Astrocyte (in vitro differentiated cells and primary cell): ENCODE measurements around the gene ATP5MK. TPM values are rescaled to one million over a fixed set of nuclear protein-coding genes. Genes with fewer than 3 reads are reported as not detected.
A peak's percentile ranks its signal among the peaks of the same experiment; 100 is the strongest.

Experiments used
- DNase-seq: peaks from one replicate; pipeline ENCODE4 v3.0.0-alpha.2; 2010; ENCODE audit warnings: low read depth
- FAIRE-seq: peaks from 2 replicates; lab custom pipeline; 2011; peaks lifted over from hg19 to GRCh38; lab: Jason Lieb, UNC
- H2AFZ ChIP-seq: 2 replicates; pipeline ENCODE4 v1.6.0; 2012; ENCODE audit warnings: low read depth, low read length, inconsistent platforms
- H3K27ac ChIP-seq: 2 replicates; pipeline ENCODE4 v1.5.1; 2011; ENCODE audit warnings: low read depth, low read length, inconsistent platforms
- H3K27me3 ChIP-seq: 2 replicates; pipeline ENCODE4 v1.6.0; 2011; ENCODE audit warnings: low read length, inconsistent platforms; ENCODE audit not compliant: insufficient read depth
- H3K36me3 ChIP-seq: 2 replicates; pipeline ENCODE4 v1.5.1; 2011; ENCODE audit warnings: low read length, inconsistent platforms; ENCODE audit not compliant: insufficient read depth
- H3K4me1 ChIP-seq: 2 replicates; pipeline ENCODE4 v1.5.1; 2011; ENCODE audit warnings: low read length, inconsistent platforms; ENCODE audit not compliant: insufficient read depth
- H3K4me2 ChIP-seq: 2 replicates; pipeline ENCODE4 v1.6.0; 2012; ENCODE audit warnings: low read length, inconsistent platforms
- H3K4me3 ChIP-seq: 2 replicates; pipeline ENCODE4 v1.5.1; 2011; ENCODE audit warnings: low read depth, mild to moderate bottlenecking, low read length, inconsistent platforms; ENCODE audit not compliant: insufficient read depth
- H3K79me2 ChIP-seq: 2 replicates; pipeline ENCODE4 v1.6.0; 2012; ENCODE audit warnings: mild to moderate bottlenecking, low read length, inconsistent platforms; ENCODE audit not compliant: insufficient read depth
- H3K9ac ChIP-seq: 2 replicates; pipeline ENCODE4 v1.6.0; 2012; ENCODE audit warnings: mild to moderate bottlenecking, low read length, inconsistent platforms
- H3K9me3 ChIP-seq: 2 replicates; pipeline ENCODE4 v1.5.1; 2012; ENCODE audit warnings: low read depth, mild to moderate bottlenecking, low read length, inconsistent platforms; ENCODE audit not compliant: insufficient read depth
- H4K20me1 ChIP-seq: 2 replicates; pipeline ENCODE4 v1.6.0; 2012; ENCODE audit warnings: low read length, inconsistent platforms; ENCODE audit not compliant: insufficient read depth
- H3K27ac Mint-ChIP-seq: one replicate; pipeline ENCODE4 v1.8.0; 2021; ENCODE audit warnings: mild to moderate bottlenecking, mixed read lengths; ENCODE audit not compliant: unreplicated experiment
- H3K27me3 Mint-ChIP-seq: one replicate; pipeline ENCODE4 v1.8.0; 2021; ENCODE audit warnings: low read depth, mixed read lengths; ENCODE audit not compliant: unreplicated experiment
- H3K36me3 Mint-ChIP-seq: one replicate; pipeline ENCODE4 v1.8.0; 2021; ENCODE audit warnings: low read depth, mixed read lengths; ENCODE audit not compliant: unreplicated experiment
- H3K4me1 Mint-ChIP-seq: one replicate; pipeline ENCODE4 v1.8.0; 2021; ENCODE audit warnings: low read depth, mixed read lengths; ENCODE audit not compliant: unreplicated experiment
- H3K4me3 Mint-ChIP-seq: one replicate; pipeline ENCODE4 v1.8.0; 2021; ENCODE audit warnings: mild to moderate bottlenecking, moderate library complexity, mixed read lengths; ENCODE audit not compliant: unreplicated experiment
- H3K9me3 Mint-ChIP-seq: one replicate; pipeline ENCODE4 v1.8.0; 2021; ENCODE audit warnings: mild to moderate bottlenecking, mixed read lengths; ENCODE audit not compliant: unreplicated experiment
- EZH2 ChIP-seq: IDR thresholded peaks from 2 replicates; pipeline ENCODE4 v1.6.1; 2012; ENCODE audit warnings: mild to moderate bottlenecking, low read length, inconsistent platforms; ENCODE audit not compliant: insufficient read depth
- total RNA-seq: library from RNA; stranded (reverse); gene quantifications from 2 replicates; pipeline ENCODE4 v1.2.1, GENCODE V29; 2021
- TF ChIP-seq, protein P1 (sequence below): IDR thresholded peaks from 2 replicates; pipeline ENCODE4 v1.5.1; 2011; ENCODE audit warnings: low read depth, mild to moderate bottlenecking, inconsistent platforms, low read length, moderate library complexity; ENCODE audit not compliant: insufficient read depth

The ATP5MK gene
- total RNA-seq, 1 donor from 2014 or later: 463 TPM

DNA sequence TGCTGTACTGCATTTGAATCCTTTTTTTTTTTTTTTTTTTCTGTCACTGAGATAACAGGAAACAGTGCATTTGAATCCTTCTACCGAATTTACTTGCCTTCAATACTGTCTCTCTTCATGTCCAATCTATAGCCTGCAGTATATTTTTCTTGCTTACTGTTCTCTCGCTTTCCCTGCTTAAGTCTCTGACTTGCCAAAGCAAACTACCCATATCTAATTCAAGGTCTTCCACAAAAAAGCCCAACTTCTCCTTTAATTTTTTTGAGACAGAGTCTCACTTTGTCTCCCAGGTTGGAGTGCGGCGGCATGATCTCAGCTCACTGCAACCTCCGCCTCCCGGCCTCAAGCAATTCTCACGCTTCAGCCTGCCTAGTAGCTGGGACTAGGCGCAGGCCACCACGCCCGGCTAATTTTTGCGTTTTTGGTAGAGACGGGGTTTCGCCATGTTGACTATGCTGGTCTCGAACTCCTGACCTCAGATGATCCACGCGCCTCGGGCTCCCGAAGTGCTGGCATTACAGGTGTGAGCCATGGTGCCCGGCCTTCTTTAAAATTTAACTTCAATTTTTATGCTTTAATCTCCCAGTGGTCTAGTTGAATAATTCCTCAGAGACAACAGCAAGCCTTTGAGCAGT, 1.0 kb upstream of the ATP5MK start:
- DNase-seq (no peak), FAIRE-seq (no peak)
- H3K4me1 Mint-ChIP-seq: peaks cover 29% of the 10 kb centered on the region
- peaks cover 26% of the 10 kb centered on the region for H3K4me1 ChIP-seq
- H3K36me3 ChIP-seq: peaks cover 35% of the 10 kb centered on the region
- peak overlapping the region; percentile 97 for H3K9ac ChIP-seq
- H3K79me2 ChIP-seq: peaks cover 85% of the 10 kb centered on the region
- H3K27ac Mint-ChIP-seq: peak overlapping the region; percentile 95
- no peaks in the 10 kb centered on the region for H3K9me3 ChIP-seq
- no peak overlapping the region for H2AFZ ChIP-seq
- H3K4me3 Mint-ChIP-seq: peak overlapping the region; percentile 99
- H3K27me3 Mint-ChIP-seq: no peaks in the 10 kb centered on the region
- H3K4me2 ChIP-seq: peak overlapping the region; percentile 96
- no peaks in the 10 kb centered on the region for H3K27me3 ChIP-seq
- H3K36me3 Mint-ChIP-seq: peaks cover 19% of the 10 kb centered on the region
- H3K4me3 ChIP-seq: peak overlapping the region; percentile 100
- H3K9me3 Mint-ChIP-seq: peaks cover 2% of the 10 kb centered on the region
- TF ChIP-seq, protein P1, sequence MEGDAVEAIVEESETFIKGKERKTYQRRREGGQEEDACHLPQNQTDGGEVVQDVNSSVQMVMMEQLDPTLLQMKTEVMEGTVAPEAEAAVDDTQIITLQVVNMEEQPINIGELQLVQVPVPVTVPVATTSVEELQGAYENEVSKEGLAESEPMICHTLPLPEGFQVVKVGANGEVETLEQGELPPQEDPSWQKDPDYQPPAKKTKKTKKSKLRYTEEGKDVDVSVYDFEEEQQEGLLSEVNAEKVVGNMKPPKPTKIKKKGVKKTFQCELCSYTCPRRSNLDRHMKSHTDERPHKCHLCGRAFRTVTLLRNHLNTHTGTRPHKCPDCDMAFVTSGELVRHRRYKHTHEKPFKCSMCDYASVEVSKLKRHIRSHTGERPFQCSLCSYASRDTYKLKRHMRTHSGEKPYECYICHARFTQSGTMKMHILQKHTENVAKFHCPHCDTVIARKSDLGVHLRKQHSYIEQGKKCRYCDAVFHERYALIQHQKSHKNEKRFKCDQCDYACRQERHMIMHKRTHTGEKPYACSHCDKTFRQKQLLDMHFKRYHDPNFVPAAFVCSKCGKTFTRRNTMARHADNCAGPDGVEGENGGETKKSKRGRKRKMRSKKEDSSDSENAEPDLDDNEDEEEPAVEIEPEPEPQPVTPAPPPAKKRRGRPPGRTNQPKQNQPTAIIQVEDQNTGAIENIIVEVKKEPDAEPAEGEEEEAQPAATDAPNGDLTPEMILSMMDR: no peak
- TF ChIP-seq EZH2: no peak
- H3K27ac ChIP-seq: peak overlapping the region; percentile 69
- H4K20me1 ChIP-seq: peaks cover 34% of the 10 kb centered on the region

- TF ChIP-seq, protein P1: no peak
- TF ChIP-seq EZH2: no peak
- Histone ChIP-seq H3K4me2 (peak overlapping the region; percentile 96), H3K9me3 (no peaks in the 10 kb centered on the region), H3K27ac (peak overlapping the region; percentile 69), H3K27me3 (no peaks in the 10 kb centered on the region), H2AFZ (peak overlapping the region; percentile 96), H3K79me2 (peaks cover 88% of the 10 kb centered on the region), H3K9ac (peak overlapping the region; percentile 97), H4K20me1 (peaks cover 34% of the 10 kb centered on the region), H3K4me3 (peak overlapping the region; percentile 100), H3K36me3 (peaks cover 35% of the 10 kb centered on the region), H3K4me1 (peaks cover 26% of the 10 kb centered on the region)
- H3K9me3 Mint-ChIP-seq: peaks cover 2% of the 10 kb centered on the region
- no peaks in the 10 kb centered on the region for H3K27me3 Mint-ChIP-seq
- no peak for FAIRE-seq
- H3K4me3 Mint-ChIP-seq: peak overlapping the region; percentile 99
- no peak for DNase-seq
- peak overlapping the region; percentile 95 for H3K27ac Mint-ChIP-seq
- H3K36me3 Mint-ChIP-seq: peaks cover 19% of the 10 kb centered on the region
- H3K4me1 Mint-ChIP-seq: peaks cover 29% of the 10 kb centered on the region
These were observed 463 bp upstream of the ATP5MK start for GRCh38 chr10:103396789-103397087.

GRCh38 chr10:103395754-103396066, 565 bp downstream of the ATP5MK start:
- Mint-ChIP-seq H3K9me3 (peaks cover 2% of the 10 kb centered on the region), H3K36me3 (peaks cover 19% of the 10 kb centered on the region), H3K27ac (peak overlapping the region; percentile 95), H3K4me3 (peak overlapping the region; percentile 99), H3K27me3 (no peaks in the 10 kb centered on the region), H3K4me1 (peaks cover 29% of the 10 kb centered on the region)
- no peak for FAIRE-seq
- Histone ChIP-seq H3K4me3 (peak overlapping the region; percentile 100), H2AFZ (peak overlapping the region; percentile 78), H3K9ac (peak overlapping the region; percentile 97), H3K79me2 (peaks cover 85% of the 10 kb centered on the region), H3K4me2 (peak overlapping the region; percentile 96), H4K20me1 (peaks cover 35% of the 10 kb centered on the region), H3K27me3 (no peaks in the 10 kb centered on the region), H3K4me1 (peaks cover 26% of the 10 kb centered on the region), H3K9me3 (no peaks in the 10 kb centered on the region), H3K36me3 (peaks cover 31% of the 10 kb centered on the region), H3K27ac (peak overlapping the region; percentile 82)
- DNase-seq: peak; percentile 5
- no peak for TF ChIP-seq EZH2
- TF ChIP-seq, protein P1: no peak
